ENCODE results near the gene SLIT1. TPM values are rescaled to one million over a fixed set of nuclear protein-coding genes. Genes with fewer than 3 reads are reported as not detected.

SLIT1 gene
- total and polyA plus RNA-seq, 3 donors from 2014 or later = 1.9 to 4.6 (median 2.5) TPM

DNA sequence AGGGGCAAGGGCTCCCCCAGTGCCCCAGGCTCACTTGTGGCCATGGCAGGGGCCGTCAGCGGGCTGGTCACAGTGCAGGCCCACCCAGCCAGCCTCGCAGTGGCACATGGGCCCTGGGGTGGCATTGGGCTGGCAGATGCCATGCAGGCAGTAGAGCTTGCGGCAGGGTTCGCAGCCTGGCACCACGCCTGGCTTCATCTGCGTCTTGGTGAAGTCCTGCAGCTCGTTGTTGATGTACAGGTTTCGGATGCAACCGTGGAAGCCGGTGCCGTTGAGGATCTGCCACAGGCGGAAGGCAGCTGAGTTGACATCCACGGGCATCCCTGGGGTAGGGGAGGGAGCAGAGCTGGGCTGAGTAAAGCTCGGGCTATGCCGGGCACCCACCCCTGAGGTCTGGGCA lies 183.1 kb downstream of the SLIT1 start:
- TF ChIP-seq, protein P1, sequence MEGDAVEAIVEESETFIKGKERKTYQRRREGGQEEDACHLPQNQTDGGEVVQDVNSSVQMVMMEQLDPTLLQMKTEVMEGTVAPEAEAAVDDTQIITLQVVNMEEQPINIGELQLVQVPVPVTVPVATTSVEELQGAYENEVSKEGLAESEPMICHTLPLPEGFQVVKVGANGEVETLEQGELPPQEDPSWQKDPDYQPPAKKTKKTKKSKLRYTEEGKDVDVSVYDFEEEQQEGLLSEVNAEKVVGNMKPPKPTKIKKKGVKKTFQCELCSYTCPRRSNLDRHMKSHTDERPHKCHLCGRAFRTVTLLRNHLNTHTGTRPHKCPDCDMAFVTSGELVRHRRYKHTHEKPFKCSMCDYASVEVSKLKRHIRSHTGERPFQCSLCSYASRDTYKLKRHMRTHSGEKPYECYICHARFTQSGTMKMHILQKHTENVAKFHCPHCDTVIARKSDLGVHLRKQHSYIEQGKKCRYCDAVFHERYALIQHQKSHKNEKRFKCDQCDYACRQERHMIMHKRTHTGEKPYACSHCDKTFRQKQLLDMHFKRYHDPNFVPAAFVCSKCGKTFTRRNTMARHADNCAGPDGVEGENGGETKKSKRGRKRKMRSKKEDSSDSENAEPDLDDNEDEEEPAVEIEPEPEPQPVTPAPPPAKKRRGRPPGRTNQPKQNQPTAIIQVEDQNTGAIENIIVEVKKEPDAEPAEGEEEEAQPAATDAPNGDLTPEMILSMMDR (IDR thresholded peaks at IDR 0.05) = no peak
- no peak for TF ChIP-seq POLR2A (IDR thresholded peaks at IDR 0.05)
- no peak overlapping the region for H3K27ac ChIP-seq
- H3K9me3 ChIP-seq = no peaks in the 10 kb centered on the region
- H3K36me3 ChIP-seq (ENCODE audit: low read depth, missing control alignments) = no peaks in the 10 kb centered on the region
- DNase-seq = no peak
- H3K4me3 ChIP-seq = no peak overlapping the region
- H3K4me1 ChIP-seq = no peaks in the 10 kb centered on the region
- H3K27me3 ChIP-seq = no peaks in the 10 kb centered on the region
- WGBS, 2 donors = 91 to 97% methylated on average over 10 to 16 of the region's 16 CpGs
- intact Hi-C loops (cut with DNase I; ENCODE audit: low total_unique reads) = no loop called here

- no peaks in the 10 kb centered on the region for H3K27me3 ChIP-seq
- H3K4me3 ChIP-seq = no peak overlapping the region
- DNase-seq = no peak
- WGBS, 2 donors = 93 to 97% methylated on average over 4 to 15 of the region's 17 CpGs
- H3K4me1 ChIP-seq = no peaks in the 10 kb centered on the region
- intact Hi-C loops (cut with DNase I; ENCODE audit: low total_unique reads) = no loop called here
- no peak overlapping the region for H3K27ac ChIP-seq
- no peaks in the 10 kb centered on the region for H3K36me3 ChIP-seq (ENCODE audit: low read depth, missing control alignments)
- no peaks in the 10 kb centered on the region for H3K9me3 ChIP-seq
- no peak for TF ChIP-seq POLR2A (IDR thresholded peaks at IDR 0.05)
- TF ChIP-seq, protein P1 (IDR thresholded peaks at IDR 0.05) = no peak
Observed at GRCh38 chr10:97001183-97001991, 184.4 kb downstream of the SLIT1 start.

GRCh38 chr10:97000487-97001182 lies 185.1 kb downstream of the SLIT1 start:
- H3K27ac ChIP-seq = no peak overlapping the region
- intact Hi-C loops (cut with DNase I; ENCODE audit: low total_unique reads) = no loop called here
- 93 to 94% methylated on average over 9 to 25 of the region's 25 CpGs for WGBS, 2 donors
- H3K4me1 ChIP-seq = no peaks in the 10 kb centered on the region
- no peak for TF ChIP-seq POLR2A (IDR thresholded peaks at IDR 0.05)
- TF ChIP-seq, protein P1 (IDR thresholded peaks at IDR 0.05) = no peak
- no peaks in the 10 kb centered on the region for H3K36me3 ChIP-seq (ENCODE audit: low read depth, missing control alignments)
- H3K4me3 ChIP-seq = no peak overlapping the region
- H3K27me3 ChIP-seq = no peaks in the 10 kb centered on the region
- H3K9me3 ChIP-seq = no peaks in the 10 kb centered on the region
- no peak for DNase-seq

GRCh38 chr10:96999987-97000386 lies 185.8 kb downstream of the SLIT1 start:
- H3K36me3 ChIP-seq (ENCODE audit: low read depth, missing control alignments) = no peaks in the 10 kb centered on the region
- no peak overlapping the region for H3K27ac ChIP-seq
- H3K9me3 ChIP-seq = no peaks in the 10 kb centered on the region
- no peak overlapping the region for H3K4me3 ChIP-seq
- 95 to 100% methylated on average over 2 to 4 of the region's 4 CpGs for WGBS, 2 donors
- no peaks in the 10 kb centered on the region for H3K4me1 ChIP-seq
- intact Hi-C loops (cut with DNase I; ENCODE audit: low total_unique reads) = no loop called here
- no peak for DNase-seq
- no peaks in the 10 kb centered on the region for H3K27me3 ChIP-seq
- TF ChIP-seq, protein P1 (IDR thresholded peaks at IDR 0.05) = no peak
- TF ChIP-seq POLR2A (IDR thresholded peaks at IDR 0.05) = no peak

Measured in testis (tissue), 3 donors.